Measurements from ENCODE around the gene LAYN.

DNA sequence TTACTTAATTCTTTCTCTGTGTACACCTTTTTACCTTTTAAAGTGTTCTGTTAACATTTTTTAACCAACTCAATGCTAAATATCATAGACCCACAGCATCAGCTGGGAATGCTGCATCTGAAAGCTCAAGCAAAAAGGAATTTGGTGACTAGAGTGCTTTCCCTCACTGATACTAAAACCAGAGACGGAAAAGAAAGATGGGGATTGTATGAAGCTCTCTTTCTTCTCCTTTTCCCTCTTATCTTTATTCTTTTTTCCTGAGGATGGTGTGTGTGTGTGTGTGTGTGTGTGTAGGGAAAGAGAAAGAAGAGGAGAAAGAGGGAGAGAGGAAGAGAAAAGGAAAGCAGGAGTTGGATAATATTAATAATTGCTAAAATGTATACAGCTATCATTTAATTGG, 57.6 kb downstream of the LAYN start:
- no peak for TF ChIP-seq CBX2 (IDR thresholded peaks at IDR 0.05; ENCODE audit: insufficient read depth, low read length, poor library complexity, severe bottlenecking)
- no peak for TF ChIP-seq CEBPG (CRISPR knock-in tag; IDR thresholded peaks at IDR 0.05)
- no peak for TF ChIP-seq CEBPG (tag; conservative IDR thresholded peaks at IDR 0.05 in 1 of 2, IDR thresholded peaks at IDR 0.05 in 1 of 2)
- TF ChIP-seq PHF20 (IDR thresholded peaks at IDR 0.05; ENCODE audit: partially characterized antibody), result no peak
- TF ChIP-seq MEF2A (IDR thresholded peaks at IDR 0.05; ENCODE audit: control insufficient read depth, low read depth, low read length), result no peak
- no peak for TF ChIP-seq CEBPB (tag; IDR thresholded peaks at IDR 0.05)
- no peak for TF ChIP-seq HMG20A (CRISPR knock-in tag; conservative IDR thresholded peaks at IDR 0.05)
- TF ChIP-seq ARNT (IDR thresholded peaks at IDR 0.05), result no peak
- TF ChIP-seq TAF1 (IDR thresholded peaks at IDR 0.05; ENCODE audit: control insufficient read depth, extremely low read depth, insufficient read depth, low read length, severe bottlenecking), result no peak
- TF ChIP-seq KAT7 (CRISPR knock-in tag; IDR thresholded peaks at IDR 0.05; ENCODE audit: borderline replicate concordance), result no peak
- TF ChIP-seq FOXM1 (IDR thresholded peaks at IDR 0.05; ENCODE audit: low read depth), result no peak
- no peak for TF ChIP-seq FOXM1 (CRISPR knock-in tag; IDR thresholded peaks at IDR 0.05; ENCODE audit: low read depth)
- TF ChIP-seq TEAD4 (IDR thresholded peaks at IDR 0.05; ENCODE audit: low read length), result no peak
- TF ChIP-seq TEAD4 (CRISPR knock-in tag; IDR thresholded peaks at IDR 0.05; ENCODE audit: borderline replicate concordance), result no peak
- TF ChIP-seq, protein P1, sequence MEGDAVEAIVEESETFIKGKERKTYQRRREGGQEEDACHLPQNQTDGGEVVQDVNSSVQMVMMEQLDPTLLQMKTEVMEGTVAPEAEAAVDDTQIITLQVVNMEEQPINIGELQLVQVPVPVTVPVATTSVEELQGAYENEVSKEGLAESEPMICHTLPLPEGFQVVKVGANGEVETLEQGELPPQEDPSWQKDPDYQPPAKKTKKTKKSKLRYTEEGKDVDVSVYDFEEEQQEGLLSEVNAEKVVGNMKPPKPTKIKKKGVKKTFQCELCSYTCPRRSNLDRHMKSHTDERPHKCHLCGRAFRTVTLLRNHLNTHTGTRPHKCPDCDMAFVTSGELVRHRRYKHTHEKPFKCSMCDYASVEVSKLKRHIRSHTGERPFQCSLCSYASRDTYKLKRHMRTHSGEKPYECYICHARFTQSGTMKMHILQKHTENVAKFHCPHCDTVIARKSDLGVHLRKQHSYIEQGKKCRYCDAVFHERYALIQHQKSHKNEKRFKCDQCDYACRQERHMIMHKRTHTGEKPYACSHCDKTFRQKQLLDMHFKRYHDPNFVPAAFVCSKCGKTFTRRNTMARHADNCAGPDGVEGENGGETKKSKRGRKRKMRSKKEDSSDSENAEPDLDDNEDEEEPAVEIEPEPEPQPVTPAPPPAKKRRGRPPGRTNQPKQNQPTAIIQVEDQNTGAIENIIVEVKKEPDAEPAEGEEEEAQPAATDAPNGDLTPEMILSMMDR (IDR thresholded peaks at IDR 0.05 in 2 of 3, conservative IDR thresholded peaks at IDR 0.05 in 1 of 3; ENCODE audit: insufficient read depth in 2 of 3, low read depth in 1 of 3, low read length in 3 of 3), result no peak
- TF ChIP-seq KLF16 (IDR thresholded peaks at IDR 0.05), result no peak

Data from K562 (cell line).